Measurements from ENCODE around the gene EPS8L3.
"Not testable (repeated sequence)": the region's sequence is repeated elsewhere in the genome, so short reads cannot be mapped to it uniquely, and the experiment has no call there.

The EPS8L3 gene

GRCh38 chr1:109762039-109762585 is 1.6 kb downstream of the EPS8L3 start:
- DNase-seq: no peak

GRCh38 chr1:109761227-109762038 is 2.3 kb downstream of the EPS8L3 start:
- no peak for DNase-seq

GRCh38 chr1:109760581-109761226 is 3.0 kb downstream of the EPS8L3 start:
- DNase-seq: no peak

- DNase-seq: no peak
These were observed 4.0 kb downstream of the EPS8L3 start for GRCh38 chr1:109759513-109760334.

- no peak for DNase-seq
These were observed 5.6 kb downstream of the EPS8L3 start for GRCh38 chr1:109757936-109758786.

- no peak for DNase-seq
These were observed 6.7 kb downstream of the EPS8L3 start for GRCh38 chr1:109756848-109757521.

GRCh38 chr1:109756325-109756724 is 7.4 kb downstream of the EPS8L3 start:
- DNase-seq: not testable (repeated sequence)

- no peak for DNase-seq
These were observed 9.0 kb downstream of the EPS8L3 start for GRCh38 chr1:109754738-109755137.

GRCh38 chr1:109751531-109752260 is 12.0 kb downstream of the EPS8L3 start:
- DNase-seq: no peak

- no peak for DNase-seq
These were observed 12.8 kb downstream of the EPS8L3 start for GRCh38 chr1:109750920-109751319.

- DNase-seq: no peak
These were observed 13.4 kb downstream of the EPS8L3 start for GRCh38 chr1:109750241-109750882.

- DNase-seq: no peak
These were observed 14.5 kb downstream of the EPS8L3 start for GRCh38 chr1:109749221-109749620.

- DNase-seq: not testable (repeated sequence)
These were observed 15.4 kb downstream of the EPS8L3 start for GRCh38 chr1:109748311-109748710.

GRCh38 chr1:109740615-109741373 is 22.9 kb downstream of the EPS8L3 start, which contains the start of gene GSTM3:
GSTM3 (minus strand) TSS chr1:109741038; CDS start chr1:109740287, 751 bp downstream.
- DNase-seq: no peak

GRCh38 chr1:109739738-109740614 is 23.7 kb downstream of the EPS8L3 start:
- peak; percentile 87 to 90 for DNase-seq

- DNase-seq: no peak
These were observed 30.4 kb downstream of the EPS8L3 start for GRCh38 chr1:109733236-109733870.

GRCh38 chr1:109732390-109732881 is 31.3 kb downstream of the EPS8L3 start:
- no peak for DNase-seq

- no peak for DNase-seq
These were observed 33.1 kb downstream of the EPS8L3 start for GRCh38 chr1:109730666-109731065.

Measured in CD4-positive, alpha-beta T cell treated with Interleukin-1 beta for 1 hour (primary cell).